Measurements from ENCODE around the gene CENPO.

Gene CENPO

GRCh38 chr2:24839729-24840128 lies 46.5 kb downstream of the CENPO start:
- DNase-seq, result no peak

DNA sequence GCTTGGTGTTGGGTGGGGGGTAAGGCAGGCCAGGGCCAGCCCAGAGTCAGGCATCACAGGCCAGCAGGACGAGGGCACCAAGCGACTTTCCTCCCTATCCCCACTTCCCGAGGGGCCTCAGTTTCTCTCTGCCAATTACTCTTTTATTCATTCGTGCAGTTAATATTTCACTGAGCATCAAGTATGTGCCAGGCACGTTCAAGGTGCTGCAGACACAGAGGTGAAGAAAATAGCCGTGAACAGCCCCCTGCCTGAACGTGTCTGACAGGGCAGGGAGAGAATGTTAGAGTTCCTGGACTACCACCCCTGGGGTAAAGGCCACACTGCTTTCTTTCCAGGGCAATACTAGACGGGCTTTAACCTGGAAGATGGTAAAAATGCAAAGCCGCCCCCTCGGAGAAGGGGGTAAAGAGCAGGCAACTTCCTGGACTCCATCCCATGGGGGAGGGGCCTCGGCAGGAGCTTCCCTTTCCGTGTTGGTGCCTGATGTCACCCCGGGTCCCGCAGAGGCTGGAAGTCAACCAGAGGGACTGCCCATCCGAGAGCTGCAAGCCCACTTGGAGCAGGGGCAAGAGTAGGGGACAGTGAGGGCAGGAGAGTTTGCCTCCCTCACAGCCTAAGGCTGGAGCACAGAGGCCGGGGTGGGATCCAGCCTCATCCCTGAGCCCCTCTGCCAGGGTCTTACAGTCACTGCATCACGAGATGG lies 47.1 kb downstream of the CENPO start:
- no peak for DNase-seq

GRCh38 chr2:24840962-24841945 lies 48.0 kb downstream of the CENPO start:
- DNase-seq, result no peak

GRCh38 chr2:24842081-24843050 lies 49.1 kb downstream of the CENPO start:
- peak; percentile 11 for DNase-seq

- no peak for DNase-seq
Observed at GRCh38 chr2:24843330-24843860, 50.2 kb downstream of the CENPO start.

DNA sequence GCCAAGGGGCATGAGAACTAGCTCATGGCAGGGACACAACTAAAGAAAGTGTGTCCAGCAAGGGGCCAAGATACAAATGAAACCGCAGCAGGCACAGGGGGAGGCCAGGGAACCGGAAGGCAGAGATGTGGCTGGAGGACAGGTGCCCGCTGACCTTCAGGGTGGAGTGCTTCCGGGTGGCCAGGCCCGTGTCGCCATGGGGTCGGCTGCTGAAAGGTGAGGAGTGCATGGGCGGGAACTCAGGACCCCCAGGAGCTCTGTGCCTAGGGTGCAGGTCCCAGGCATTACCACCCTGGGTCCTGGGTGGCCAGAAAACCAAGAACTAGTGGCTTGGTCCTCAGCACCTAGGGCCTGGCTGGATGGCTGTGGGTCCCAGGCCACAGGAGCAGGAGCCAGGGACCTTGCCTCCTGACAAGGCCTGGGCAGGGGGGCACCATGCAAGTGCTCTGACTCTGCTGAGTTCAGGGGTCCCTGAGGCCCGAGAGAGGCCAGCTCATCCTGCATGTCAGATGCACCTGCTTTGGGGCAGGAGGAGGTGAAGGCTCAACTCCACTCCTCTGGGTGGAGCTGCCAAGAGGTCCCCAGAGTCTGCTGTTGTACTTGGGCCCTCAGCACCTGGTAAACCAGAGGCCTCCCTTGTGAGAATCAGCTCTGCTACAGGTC lies 50.9 kb downstream of the CENPO start:
- DNase-seq, result peak; percentile 8

- DNase-seq, result peak; percentile 1
Observed at GRCh38 chr2:24845691-24846090, 52.5 kb downstream of the CENPO start.

- DNase-seq, result no peak
Observed at GRCh38 chr2:24850944-24851343, 57.7 kb downstream of the CENPO start.

DNA sequence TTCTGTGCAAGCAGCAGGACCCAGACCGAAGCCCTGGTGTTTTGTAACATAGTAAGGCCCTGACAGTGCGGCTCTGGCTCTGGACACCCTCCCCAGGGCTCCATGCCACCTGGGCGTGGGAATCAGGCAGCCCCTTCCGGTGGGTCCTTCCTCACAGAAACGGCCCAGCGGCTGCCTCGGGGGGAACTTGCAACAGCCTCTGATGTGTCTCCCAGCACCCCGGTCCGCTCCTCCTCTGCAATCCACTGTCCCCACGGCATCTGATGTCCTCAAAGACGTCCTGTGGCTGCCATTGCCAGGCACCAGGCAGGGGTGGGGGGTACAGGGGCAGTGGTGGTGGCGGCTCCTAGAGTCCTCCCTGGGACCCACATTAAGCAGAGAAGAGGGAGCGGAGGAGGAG lies 58.8 kb downstream of the CENPO start:
- no peak for DNase-seq

GRCh38 chr2:24852431-24853020 lies 59.3 kb downstream of the CENPO start:
- DNase-seq, result no peak

DNA sequence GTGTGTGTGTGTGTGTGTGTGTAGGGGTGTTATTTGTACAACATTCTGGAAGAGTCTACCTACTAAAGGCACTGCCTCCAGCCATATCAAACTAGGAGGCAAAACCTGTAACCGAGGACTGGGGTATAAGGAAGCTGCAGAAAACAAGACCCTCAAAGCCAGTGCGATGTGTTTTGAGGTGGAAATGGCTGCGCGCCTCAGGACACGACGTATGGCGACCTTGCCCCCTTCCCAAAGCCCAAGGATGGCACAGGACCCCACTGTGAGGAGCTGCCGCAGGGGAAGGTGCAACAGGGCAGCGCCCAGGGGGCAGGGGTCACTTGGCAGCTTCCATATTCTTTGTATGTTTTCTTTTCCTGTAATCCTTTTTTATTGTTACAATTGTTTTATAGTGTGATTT lies 59.8 kb downstream of the CENPO start:
- DNase-seq, result no peak

- DNase-seq, result no peak
Observed at GRCh38 chr2:24853996-24854395, 60.8 kb downstream of the CENPO start.

DNA sequence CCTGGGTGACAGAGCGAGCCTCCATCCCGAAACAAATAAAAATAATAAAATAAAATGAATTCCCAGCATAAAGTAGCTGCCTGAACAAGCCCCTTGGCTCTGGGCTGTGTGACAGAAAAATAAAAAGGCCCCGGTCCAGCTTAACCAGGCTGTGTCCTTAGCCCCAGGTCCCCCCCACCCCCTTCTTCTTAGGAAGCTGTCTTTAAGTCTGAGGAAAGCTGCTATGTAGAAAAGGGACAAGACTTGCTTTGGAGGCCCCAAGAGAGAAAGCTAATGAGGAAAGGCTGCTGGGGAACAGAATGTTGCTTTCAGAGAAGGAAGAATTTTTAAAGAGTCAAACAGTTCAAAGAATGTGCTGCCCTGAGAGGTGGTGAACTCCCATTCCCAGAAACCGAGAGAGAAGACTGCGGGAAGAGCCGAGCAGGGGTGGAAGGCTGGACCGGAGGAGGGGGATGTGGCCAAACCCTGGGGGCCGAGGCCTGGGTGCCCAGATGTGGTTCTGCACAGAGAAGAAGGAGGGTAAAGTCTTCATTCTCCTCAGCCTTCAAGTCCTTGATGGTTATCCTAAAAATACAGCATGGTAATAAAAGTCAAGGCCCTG lies 61.9 kb downstream of the CENPO start:
- DNase-seq, result no peak

GRCh38 chr2:24855726-24856125 lies 62.5 kb downstream of the CENPO start:
- DNase-seq, result no peak

DNA sequence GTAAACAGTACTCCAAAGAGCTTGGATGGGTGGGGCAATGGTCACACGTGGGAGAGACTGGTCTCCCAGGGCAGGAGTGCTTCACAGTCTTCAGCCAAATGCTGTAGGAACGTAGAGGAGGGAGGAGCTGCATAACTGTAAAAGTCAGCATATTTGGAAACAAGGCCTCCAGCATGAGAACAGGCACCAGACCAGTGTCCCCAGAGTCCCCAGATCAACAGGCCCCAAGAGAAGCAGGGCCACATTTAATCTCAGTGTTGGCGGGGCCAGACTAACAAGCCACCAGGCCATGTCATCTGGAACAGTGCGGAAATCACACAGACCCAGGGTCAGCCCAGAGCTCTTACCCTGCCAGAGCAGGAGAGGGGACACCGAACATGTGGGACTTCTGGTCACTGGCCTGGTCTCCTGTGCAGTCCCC lies 63.6 kb downstream of the CENPO start:
- no peak for DNase-seq

DNA sequence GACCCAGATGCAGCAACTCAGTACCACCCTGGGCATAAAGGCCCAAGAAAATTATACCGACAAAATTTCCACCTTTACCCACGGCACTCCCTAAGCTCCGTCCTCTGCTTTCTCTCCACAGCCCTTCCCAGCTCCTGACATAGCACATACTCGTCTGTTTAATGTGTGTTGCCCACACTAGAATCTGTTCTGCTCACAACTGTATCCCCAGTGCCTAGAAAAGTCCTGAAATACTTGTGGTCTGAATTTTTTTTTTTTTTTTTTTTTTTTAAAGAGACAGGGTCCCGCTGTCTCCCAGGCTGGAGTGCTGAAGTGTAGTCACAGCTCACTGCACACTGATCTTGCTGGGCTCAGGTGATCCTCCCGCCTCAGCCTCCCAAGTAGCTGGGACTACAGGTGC lies 64.5 kb downstream of the CENPO start:
- DNase-seq, result no peak

DNA sequence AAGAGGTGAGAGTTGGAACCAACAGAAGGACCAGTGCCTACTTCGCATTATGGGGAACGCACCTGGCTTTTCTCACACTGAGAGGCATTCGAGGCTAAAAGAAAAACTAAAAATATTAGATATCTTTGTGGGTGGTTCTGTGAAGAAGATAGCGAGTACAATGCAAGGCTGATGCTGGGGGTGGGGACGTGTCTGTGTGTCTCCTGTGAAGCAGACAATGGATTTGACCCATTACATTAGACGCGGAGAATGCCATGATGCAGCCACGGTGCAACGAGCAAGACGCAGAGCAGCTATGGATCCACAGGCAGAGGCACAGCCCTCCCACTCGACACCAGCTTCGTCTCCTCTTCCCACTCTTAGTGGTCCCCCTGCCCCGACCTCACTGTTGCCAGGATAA lies 65.8 kb downstream of the CENPO start:
- no peak for DNase-seq

- no peak for DNase-seq
Observed at GRCh38 chr2:24859968-24860600, 66.9 kb downstream of the CENPO start.

DNA sequence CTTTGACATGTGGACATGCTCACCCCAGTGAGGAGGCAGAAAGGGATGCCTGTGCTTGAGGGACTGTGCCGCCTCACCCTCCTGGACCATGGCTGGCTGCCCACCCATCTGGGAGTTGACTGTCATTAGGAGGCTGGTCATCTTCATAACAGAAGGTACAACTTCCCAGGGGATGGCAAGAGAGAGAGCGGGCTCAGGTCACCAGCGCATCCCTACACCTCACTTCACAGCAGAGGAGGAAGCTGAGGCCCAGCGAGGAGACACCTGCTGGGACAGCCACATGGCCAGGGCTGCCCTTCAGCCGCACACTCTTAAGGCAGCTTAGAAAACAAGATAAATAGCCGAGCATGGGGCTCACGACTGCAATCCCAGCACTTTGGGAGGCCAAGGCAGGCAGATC lies 67.4 kb downstream of the CENPO start:
- no peak for DNase-seq

GRCh38 chr2:24861500-24861899 lies 68.3 kb downstream of the CENPO start:
- no peak for DNase-seq

DNA sequence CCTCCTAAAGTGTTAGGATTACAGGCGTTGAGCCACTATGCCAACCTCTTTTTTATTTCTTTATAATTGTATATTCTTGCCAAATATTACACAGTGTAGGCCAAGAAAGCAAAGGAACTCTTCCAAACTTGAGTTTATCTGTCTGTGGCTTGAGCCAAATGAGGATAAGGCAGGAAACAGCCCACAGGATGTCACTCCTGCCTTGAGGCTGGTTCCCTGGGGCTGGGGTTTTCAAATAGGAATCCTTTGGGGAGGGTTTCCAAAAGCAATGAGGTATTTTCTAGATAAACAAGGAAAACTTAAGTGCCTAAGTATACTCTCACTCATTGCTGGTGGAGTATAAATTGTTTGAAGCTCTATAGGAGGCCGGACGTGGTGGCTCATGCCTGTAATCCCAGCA lies 70.4 kb downstream of the CENPO start:
- DNase-seq, result no peak

Measured in right hindlimb (tissue), 1 donor.